NAMALWA (cell line): ENCODE results near the gene SLC28A3.

ENCODE experiments used
- DNase-seq: peaks from one replicate; pipeline ENCODE4 v3.0.0-alpha.2; 2015; ENCODE audit warnings: low spot score

SLC28A3 gene

DNA sequence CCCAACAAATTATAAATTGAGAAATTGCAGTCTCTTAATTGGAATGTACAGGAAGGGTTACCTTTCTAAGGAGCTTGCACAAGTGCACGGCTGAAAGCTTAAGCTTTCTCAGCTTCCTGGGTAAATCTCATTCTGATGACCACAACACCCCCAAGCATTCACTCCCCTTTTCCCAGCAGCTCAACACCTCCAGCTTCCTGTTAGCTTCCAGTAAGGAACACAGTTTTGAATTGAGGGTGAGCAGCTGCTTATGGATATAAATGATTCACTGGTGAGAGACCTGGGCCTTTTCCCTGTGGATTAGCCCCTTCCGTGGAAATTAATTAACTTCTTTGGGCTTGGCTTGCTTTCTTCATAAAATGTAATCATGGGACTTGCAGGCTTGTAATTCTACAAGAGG, 101.2 kb downstream of the SLC28A3 start:
- no peak for DNase-seq

GRCh38 chr9:84238652-84239051, 101.9 kb downstream of the SLC28A3 start:
- DNase-seq, result peak; percentile 36

- DNase-seq, result no peak
Observed at GRCh38 chr9:84235511-84235910, 105.0 kb downstream of the SLC28A3 start.

GRCh38 chr9:84230355-84231145, 110.0 kb downstream of the SLC28A3 start:
- no peak for DNase-seq

DNA sequence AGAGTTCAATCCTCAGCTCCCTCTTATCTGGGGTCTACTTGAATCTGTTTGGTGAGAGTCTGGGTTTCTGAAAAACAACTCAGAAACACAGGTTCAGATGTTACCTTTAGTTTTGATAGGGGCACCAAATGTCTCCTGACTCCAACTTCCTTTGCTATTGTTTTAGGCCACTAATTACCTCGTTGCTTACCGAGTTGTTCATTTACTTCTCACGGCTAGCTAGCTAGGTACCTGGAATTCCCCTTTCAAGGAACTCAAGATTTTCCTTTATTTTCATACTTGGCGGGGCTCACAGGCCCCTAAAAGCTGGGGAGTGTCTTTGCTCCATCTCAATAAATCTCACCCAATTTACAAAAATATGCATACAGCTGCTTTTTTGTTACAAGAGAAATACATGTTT, 111.4 kb downstream of the SLC28A3 start:
- DNase-seq, result no peak

DNA sequence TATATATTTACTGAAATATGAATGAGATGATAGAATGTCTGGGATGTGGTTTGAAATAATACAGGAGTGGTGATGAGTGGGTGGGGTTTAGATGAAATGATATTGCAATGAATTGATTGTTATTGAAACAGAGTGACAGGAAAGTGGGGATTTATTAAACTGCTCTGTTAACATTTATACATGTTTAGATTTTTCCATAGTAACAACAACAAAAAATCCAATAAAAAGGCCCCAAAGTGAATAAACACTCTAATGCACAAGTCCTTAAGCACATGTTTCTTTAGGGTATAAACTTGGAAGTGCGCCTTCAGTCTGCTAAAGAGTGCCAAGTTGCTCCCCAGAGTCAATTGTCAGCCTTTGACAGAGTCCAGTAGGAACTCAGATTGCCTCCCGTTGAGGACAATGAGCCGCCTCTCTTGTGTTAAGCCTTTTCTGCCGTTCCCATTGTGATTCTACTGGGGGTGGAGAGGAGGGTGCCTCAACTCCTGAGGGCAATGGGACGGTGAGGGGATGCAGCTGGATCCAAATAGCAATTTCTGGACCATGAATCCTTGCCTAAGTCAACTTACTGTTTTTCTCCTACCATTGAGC, 112.3 kb downstream of the SLC28A3 start:
- DNase-seq, result no peak

GRCh38 chr9:84226126-84226525, 114.4 kb downstream of the SLC28A3 start:
- DNase-seq, result no peak
